Activated naive CD4-positive, alpha-beta T cell (primary cell): Measurements from ENCODE around the gene EIF4H.
"Not testable (repeated sequence)": the region's sequence is repeated elsewhere in the genome, so short reads cannot be mapped to it uniquely, and the experiment has no call there.

ENCODE experiments used
- DNase-seq, 4 experiments: peaks; one replicate each; lab custom pipeline; 2025; lab: John Stamatoyannopoulos, UW

Gene EIF4H

DNA sequence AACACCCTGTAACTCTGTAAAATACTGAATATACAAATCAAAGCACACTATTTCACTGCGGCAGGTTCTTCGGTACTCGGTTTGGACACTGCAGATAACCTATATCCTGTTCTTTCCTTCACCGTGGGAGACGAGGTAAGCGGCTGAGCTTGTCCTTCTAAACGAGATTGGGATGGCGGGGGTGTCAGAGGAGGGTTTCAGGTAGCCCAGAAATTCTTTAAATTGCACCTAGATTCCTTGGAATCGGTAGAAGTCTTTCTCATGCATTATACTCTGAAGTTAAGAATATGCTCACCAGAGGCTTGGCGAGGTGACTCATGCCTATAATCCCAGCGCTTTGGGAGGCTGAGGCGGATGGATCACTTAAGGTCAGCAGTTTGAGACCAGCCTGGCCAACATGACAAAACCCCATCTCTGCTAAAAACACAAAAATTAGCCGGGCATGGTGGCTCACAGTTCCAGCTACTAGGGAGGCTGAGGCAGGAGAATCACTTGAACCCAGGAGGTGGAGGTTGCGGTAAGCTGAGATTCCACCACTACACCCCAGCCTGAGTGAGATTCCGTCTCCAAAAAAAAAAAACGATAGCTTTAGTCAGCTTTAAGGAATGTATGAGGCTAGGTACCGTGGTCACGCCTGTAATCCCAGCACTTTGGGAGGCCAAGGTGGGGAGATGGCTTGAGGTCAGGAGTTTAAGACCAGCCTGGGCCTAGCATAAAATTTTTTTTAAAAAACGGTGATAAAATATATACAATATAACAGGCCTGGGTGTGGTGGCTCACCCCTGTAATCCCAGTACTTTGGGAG, 25.6 kb downstream of the EIF4H start:
- DNase-seq = no peak

DNA sequence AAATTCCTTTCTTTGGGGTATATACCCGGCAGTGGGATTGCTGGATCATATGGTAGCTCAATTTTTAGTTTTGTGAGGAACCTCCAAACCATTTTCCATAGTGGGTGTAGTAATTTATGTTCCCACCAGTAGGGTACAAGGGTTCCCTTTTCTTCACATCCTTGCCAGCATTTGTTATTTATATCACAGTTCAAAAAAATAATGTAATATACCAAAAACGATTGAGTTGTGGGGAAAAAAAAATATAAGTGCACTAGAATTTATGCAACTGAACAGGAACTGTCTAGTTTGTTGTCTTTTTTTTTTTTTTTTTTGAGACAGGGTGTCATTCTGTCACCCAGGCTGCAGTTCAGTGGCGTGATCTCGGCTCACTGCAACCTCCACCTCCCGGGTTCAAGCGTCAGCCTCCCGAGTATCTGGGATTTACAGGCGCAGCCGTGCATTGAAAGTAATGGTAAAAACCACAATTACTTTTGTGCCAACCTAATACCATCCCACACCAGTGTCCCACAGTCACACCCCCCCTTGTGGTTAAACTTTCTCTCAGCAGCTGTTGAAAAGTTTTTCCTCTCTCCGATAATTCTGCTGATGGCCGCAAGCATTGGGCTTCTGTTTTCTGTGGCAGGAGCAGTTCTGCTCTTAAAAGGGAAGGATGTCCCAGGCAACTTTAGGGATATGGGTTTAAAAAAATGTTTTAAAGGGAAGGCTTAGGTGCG, 28.8 kb downstream of the EIF4H start:
- no peak for DNase-seq

DNA sequence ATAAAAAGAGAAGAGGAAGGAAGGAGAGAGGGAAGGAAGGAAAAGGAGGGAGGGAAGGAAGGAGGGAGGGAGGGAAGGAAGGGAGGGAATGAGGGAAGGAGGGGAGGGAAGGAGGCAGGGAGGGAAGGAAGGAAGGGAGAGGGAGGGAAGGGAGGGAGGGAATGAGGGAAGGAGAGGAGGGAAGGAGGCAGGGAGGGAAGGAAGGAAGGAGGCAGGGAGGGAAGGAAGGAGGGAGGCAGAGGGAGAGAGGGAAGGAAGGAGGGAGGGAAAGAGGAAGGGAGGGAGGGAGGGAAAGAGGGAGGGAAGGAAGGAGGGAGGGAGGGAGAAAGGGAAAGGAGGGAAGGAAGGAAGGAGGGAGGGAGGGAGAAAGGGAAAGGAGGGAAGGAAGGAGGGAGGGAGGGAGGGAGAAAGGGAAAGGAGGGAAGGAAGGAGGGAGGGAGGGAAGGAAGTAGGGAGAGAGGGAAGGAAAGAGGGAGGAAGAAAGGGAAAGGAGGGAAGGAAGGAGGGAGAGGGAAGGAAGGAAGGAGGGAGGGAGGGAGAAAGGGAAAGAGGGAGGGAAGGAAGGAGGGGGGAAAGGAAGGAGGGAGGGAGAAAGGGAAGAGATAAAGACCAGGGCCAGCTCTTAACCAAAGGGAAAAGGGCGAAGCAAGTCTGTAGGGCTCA, 29.9 kb downstream of the EIF4H start:
- no peak for DNase-seq

DNA sequence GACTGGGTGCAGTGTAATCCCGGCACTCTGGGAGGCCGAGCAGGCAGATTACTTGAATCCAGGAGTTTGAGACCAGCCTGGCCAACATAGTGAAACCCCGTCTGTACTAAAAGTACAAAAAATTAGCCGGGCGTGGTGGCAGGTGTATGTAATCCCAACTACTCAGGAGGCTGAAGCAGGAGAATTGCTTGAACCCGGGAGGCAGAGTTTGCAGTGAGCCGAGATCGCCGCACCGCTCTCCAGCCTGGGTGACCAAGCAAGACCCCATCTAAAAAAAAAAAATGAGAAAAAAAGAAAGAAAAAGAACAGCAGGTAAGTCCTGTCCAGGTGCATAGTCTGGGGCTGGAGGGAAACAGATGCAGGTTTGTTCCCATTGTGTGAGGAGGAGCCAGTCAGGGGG, 31.9 kb downstream of the EIF4H start:
- not testable (repeated sequence) for DNase-seq

DNA sequence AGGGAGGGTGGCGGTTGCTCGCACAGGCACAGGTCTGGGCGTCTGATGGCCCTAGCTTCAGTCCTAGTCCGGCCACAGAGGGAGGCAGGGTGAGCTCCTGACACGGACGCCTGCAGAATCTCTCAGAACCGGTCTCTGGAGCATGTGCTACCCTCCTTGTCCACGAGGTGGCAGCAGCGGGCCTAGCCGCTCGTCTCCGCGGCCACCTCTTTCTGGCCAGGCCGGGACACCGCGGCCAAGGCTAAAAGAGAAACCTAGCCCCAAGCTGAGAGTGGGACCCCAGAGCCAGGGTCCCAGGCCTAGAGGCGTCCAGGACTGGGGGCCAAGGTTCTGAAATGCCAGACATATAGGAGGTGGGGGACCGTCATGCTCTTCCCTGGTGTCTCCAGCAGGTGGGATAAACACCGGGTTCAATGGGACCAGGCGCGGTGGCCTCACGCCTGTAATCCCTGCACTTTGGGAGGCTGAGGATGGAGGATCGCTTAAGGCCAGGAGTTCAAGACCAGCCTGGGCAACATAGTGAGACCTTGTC, 32.5 kb downstream of the EIF4H start:
- peak; percentile 61 to 79 (median 70) for DNase-seq

DNA sequence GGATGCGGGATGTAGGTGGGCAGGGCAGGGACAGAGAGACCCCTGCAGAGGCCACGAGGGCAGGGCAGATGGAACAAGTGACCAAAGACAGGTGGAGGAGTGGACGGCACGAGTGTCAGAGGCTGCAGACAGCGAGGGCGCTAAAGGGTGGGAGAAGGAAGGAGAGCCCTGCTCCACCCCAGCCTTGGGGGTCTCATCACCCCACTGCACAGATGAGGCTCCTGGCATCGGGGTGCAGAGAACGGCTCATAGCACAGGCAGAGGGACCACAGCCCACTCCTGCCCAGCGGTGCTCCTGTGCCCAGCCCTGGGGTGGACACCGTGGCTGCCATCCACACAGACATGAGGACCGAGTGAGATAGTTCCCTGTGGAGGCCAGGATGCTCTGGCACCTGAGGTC, 33.4 kb downstream of the EIF4H start:
- no peak for DNase-seq

DNA sequence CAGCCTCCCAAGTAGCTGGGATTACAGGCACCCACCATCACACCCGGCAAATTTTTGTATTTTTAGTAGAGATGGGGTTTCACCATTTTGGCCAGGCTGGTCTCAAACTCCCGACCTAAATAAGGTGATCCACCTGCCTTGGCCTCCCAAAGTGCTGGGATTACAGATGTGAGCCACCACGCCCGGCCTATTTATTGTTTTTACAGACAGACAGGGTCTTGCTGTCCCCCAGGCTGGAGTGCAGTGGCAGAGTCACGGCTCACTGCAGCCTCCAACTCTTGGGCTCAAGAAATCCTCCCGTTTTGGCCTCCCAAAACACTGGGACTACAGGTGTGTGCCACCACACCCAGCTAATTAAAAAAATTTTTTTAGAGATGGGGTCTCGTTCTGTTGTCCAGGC, 34.1 kb downstream of the EIF4H start:
- not testable (repeated sequence) for DNase-seq

DNA sequence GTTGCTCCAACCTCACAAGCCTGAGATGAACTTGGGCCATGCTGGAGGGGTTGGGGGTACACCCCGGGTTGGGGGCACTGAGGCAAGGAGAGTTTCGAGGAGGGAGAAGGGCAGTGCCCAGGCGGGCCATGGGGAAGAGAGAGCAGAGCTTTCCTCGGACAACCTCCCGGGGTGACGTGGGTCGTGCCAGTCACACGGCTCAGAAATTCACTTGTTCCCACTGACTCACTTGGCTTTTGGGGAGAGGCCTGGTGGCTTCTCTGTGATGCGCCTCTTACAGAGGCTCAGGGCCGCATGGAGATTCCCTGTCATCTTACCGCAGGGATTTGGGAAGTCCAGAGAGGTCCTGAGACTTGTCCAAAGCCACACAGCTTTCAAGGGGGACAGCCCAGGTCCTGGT, 38.5 kb downstream of the EIF4H start:
- DNase-seq = no peak

DNA sequence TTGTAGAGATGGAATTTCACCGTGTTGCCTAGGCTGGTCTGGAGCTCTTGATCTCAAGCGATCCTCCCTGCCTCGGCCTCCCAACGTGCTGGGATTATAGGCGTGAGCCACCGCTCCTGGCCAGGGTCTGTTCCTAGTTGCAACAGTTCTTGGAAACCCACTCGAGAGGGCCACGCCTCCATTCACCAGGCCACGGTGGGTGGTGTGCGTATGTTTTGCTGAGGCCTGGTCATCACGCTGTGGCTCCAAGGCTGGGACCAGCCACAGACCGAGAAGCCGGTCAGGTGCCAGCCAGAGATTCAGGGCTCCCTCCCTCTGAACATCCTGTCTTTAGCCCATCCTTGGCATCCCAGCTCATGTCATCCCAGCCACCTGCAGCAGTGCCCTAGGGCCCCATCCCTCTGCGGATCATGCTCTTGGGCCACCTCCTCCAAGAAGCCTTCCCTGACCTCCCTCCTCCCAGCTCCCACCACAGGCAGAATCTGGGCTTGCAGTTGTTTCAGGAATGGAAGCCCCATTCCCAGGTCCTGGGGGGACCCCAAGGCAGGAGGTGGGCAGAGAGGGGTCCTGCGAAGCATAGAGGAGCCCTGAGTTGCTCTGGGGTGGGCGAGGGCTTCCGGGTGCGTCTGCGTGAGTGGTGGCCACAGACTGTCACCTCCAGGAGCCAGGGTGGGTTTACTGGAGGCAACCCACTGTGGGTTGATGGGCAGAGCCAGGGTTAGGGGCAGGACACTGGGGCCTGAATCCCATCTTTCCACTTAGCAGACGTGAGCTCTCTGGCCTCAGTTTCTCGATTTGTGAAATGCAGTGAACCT, 40.9 kb downstream of the EIF4H start:
- DNase-seq = no peak

DNA sequence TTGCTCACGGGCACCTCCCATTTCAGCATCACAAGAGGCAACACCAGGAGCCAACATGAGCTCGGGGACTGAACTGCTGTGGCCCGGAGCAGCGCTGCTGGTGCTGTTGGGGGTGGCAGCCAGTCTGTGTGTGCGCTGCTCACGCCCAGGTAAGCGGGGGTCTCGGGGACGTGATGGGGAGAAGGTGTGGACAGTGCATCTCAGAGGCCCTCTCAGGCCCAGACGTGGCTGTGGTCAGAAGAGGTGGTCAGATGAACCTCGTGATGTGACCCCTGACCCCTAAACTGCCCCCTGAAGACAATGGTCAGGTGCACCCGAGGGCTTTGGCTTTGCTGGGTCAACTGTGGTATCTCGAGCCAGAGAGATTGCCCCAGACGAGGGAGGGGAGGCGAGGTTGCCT, 41.8 kb downstream of the EIF4H start:
- no peak for DNase-seq

DNA sequence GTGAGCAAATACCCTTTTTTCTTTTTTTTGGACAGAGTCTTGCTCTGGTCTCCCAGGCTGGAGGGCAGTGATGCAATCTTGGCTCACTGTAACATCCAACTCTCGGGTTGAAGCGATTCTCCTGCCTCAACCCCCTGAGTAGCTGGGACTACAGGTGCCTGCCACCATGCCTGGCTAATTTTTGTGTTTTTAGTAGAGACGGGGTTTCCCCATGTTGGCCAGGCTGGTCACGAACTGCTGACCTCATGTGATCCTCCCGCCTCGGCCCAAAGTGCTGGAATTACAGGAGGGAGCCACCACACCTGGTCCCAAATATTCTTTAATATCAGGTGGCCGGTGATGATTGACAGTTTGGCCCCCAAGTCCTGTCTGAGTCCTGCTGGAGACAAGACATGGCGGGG, 42.2 kb downstream of the EIF4H start:
- DNase-seq = no peak

DNA sequence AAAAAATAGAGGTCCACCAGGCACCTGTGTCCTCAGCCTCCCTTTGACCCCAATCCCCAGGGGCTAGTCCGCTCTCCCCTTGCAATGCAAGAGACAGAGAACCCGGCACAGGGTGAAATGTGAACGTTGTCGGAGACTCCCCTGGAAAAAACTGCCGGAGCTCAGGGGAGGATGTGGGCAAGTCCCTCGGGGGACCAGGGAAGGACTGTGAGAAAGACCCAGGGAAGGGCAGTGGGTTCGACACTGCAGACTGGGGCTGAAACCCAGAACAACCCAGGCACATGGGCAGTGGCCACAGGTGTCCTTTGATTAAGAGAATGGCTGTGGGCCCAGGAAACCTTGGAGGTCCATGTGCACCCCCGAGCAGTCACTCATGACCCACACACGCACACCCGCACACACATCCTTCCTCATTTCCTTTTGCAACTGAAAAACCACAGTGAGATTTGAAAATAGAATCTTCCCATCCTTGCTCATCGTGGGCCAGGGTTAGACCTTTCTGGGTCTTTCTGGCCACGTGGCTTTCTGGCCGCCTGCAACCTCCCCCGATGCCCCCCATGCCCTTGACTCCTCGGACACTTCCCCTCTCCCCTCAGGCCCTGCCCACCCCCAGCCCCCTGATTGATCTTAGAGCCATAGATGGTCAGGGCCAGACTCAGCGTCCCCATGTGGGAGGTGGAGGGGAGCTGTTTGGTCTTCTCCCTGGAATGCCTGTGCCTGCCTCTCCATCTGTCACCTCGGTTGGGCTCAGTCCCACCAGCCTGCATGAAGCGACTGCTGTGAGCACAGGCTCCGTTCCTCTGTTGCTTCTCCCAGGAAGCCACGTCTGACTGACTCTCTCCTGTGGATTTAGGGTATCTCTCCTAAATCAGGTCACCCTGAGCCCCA, 43.5 kb downstream of the EIF4H start:
- no peak for DNase-seq

DNA sequence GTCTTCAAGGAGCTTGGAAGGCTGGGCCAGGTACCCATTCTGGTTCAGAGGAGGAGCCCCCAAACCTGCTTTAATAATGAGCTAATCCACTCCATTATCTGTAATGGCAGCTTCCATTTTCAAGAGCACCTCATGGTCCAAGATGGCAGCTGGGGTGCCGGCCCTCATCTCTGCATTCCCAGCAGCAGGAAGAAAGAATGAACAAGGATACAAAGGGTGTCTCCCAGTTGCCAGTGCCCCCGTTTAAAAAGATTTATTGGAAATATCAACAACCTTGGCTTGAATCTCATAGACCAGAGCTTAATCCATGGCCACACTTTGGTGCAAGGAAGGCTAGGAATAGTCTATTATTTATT, 44.2 kb downstream of the EIF4H start:
- DNase-seq = no peak

DNA sequence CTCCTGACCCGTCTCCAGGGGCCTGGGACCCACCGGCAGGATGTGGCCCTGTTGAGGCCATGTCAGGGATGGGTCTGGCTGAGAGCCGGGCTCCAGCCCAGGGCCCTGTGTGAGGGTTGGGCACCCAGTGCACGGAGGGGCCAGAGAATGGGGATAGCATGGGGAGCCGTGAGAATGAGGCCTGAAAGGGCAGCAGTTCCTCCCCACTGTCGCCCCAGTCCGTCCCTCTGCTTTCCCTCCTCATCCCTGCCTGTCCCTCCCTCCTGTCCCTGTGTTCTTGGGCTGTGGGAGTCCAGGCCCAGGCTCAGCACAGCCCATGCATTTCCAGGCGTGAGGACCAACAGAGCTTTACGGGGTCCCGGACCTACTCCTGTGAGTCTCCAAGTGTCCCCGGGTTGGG, 45.3 kb downstream of the EIF4H start:
- DNase-seq = no peak

DNA sequence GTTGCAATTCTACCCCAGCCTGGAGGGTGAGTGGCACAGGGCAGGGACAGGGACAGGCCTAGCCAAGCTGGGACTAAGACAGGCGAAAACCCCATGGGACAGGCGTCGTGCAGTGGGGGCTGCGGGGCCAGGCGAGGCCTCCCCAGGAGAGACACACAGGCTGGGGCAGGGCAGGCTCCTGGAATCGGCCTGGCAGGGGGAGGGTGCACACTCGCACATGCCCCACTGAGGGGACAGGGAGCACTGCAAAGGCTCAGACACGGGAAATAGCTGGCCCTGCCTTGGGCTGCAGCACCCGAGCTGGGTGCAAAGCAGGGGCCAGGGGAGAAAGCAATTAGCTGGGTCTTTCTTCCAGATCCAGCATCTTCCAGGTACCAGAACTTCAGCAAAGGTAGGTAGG, 46.1 kb downstream of the EIF4H start:
- no peak for DNase-seq

DNA sequence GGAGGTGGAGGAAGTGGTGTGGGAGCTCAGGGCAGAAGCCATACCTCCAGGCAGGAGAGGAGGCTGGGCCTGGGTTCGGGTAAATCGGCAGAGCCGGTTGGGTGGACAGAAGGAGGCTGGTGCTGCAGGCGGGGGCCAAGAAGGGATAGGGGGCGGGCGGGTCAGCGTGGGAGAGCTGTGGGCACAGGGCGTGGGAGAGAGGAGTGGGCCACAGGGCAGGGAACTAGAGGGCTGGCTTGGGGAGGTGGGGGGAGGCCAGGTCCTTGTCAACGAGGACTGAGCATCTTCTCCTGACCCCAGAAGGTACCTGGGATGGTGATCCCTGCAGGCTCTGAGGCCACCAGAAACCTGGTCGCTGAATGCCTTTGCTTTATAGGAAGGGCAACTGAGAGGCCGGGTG, 47.6 kb downstream of the EIF4H start:
- DNase-seq = no peak

DNA sequence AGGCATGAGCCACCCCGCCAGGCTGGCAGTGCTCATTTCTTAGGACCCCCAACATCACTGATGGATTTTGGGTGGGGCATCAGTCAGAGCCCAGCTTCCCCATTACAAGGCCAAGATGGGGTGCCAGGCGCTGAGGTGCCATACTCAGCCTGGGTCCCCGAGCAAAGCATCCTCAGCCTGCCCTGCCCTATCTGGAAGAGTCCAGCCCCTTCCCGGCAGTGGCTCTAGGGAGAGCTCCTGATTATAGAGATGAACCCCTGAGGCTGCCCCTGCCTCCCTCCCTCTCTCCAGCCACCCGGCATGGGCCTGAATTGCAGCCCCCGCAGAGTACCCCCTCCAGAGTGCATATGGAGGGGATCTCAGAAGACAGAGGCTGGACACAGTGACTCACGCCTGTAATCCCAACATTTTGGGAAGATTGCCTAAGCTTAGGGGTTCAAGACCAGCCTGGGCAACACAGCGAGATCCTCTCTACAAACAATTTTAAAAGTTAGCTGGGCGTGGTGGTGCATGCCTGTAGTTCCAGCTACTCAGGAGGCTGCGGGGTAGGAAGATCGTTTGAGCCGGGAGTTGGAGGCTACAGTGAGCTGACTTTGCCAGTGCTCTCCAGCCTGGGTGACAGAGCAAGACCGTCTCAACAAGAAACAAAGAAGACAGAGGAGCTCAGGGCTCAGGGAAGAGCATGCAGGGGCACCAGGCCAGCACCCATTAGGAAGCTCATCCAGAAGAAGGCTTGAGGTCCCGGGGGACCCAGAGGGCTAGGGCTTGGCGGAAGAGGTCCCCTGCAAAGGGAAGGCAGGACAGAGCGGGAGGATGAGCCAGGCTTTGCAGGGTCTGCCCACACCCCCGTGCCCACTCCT, 48.9 kb downstream of the EIF4H start:
- DNase-seq = no peak

DNA sequence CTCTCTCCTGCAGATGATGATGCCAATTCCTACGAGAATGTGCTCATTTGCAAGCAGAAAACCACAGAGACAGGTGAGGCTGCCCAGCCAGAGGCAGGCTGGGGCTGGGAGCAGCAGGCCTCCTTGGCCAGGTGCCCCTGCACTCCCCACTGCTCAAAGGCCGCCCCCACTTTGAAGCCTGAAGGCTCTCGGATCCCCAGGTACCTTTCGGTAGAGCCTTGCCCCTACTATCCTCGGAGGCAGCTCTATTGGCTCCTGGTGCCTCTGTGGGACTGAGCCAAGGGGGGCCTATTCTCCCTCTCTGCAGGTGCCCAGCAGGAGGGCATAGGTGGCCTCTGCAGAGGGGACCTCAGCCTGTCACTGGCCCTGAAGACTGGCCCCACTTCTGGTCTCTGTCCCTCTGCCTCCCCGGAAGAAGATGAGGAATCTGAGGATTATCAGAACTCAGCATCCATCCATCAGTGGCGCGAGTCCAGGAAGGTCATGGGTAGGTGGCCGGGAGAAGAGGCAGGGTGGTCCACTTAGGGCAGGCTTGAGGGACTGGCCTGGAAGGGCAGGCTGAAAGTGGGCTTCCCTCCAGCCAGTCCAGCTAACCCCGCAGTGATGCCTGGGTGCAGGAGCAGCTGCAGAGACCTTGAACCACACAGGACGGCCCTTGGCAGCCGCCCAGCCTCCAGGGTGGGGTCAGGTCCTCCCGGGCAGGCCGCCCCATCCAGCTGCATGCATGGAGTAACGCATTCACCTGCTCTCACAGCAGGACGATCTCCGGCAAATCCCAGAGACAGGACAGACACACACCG, 49.8 kb downstream of the EIF4H start:
- DNase-seq = no peak

DNA sequence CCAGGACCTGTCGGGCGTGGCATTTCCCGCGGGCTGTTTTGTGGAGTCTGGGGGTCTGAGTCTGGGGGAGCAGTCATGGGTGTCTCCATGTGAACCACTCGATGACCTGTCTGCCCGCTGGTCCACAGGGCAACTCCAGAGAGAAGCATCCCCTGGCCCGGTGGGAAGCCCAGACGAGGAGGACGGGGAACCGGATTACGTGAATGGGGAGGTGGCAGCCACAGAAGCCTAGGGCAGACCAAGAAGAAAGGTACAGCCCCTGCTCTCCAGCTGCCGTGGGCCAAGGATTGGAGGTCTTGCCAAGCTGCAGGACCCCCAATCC, 50.3 kb downstream of the EIF4H start:
- no peak for DNase-seq
